Stimulated activated CD8-positive, alpha-beta memory T cell treated with anti-CD3 and anti-CD28 coated beads, Interleukin-7, amount 100 ng/mL, for 48 hours (primary cell): ENCODE data around the gene CCDC117.
"Not testable (repeated sequence)": the region's sequence is repeated elsewhere in the genome, so short reads cannot be mapped to it uniquely, and the experiment has no call there.

ENCODE experiments used
- DNase-seq, 2 donors: peaks; one replicate each; pipeline ENCODE4 v3.0.0-alpha.2; 2020; ENCODE audit warnings: low read depth in 1 of 2; ENCODE audit errors: extremely low read depth in 1 of 2

Gene CCDC117

DNA sequence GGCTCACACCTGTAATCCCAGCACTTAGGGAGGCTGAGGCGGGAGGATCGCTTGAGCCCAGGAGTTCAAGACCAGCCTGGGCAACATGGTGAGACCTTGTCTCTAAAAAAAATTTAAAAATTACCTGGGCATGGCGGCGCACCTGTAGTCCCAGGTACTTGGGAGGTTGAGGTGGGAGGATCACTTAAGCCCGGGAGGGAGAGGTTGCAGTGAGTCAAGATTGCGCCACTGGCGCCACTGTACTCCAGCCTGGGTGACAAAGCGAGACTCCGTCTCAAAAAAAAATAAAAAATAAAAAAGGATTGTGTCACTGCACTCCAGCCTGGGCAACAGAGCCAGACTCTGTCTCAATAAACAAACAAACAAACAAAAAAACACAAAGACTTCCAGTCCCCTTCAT is 52.0 kb downstream of the CCDC117 start:
- DNase-seq, result not testable (repeated sequence)

- not testable (repeated sequence) for DNase-seq
These were observed 53.9 kb downstream of the CCDC117 start for GRCh38 chr22:28826430-28826829.

DNA sequence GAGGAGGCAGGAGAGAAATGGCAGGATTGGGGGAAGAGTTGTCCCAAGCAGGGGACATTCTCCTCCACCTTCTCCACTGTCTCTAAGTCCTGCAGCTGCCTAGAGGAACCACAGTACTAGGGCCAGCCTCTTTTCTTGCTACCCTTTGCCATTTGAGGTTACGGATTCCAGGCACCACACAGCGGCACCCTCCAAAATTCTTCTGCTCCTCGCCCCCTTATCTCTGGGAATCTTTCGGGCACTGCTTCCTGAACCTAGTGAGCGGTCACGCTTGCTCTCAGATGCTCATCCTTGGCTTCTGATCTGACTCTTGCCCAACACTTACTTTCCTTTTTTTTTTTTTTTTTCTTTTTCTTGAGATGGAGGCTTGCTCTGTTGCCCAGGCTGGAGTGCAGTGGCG is 54.4 kb downstream of the CCDC117 start:
- no peak for DNase-seq

GRCh38 chr22:28829358-28830181 is 57.1 kb downstream of the CCDC117 start:
- peak; percentile 48 to 54 for DNase-seq

- DNase-seq, result no peak
These were observed 57.9 kb downstream of the CCDC117 start for GRCh38 chr22:28830441-28830840.

GRCh38 chr22:28831140-28832072 is 58.9 kb downstream of the CCDC117 start:
- no peak for DNase-seq

GRCh38 chr22:28832731-28833130 is 60.2 kb downstream of the CCDC117 start:
- no peak for DNase-seq

DNA sequence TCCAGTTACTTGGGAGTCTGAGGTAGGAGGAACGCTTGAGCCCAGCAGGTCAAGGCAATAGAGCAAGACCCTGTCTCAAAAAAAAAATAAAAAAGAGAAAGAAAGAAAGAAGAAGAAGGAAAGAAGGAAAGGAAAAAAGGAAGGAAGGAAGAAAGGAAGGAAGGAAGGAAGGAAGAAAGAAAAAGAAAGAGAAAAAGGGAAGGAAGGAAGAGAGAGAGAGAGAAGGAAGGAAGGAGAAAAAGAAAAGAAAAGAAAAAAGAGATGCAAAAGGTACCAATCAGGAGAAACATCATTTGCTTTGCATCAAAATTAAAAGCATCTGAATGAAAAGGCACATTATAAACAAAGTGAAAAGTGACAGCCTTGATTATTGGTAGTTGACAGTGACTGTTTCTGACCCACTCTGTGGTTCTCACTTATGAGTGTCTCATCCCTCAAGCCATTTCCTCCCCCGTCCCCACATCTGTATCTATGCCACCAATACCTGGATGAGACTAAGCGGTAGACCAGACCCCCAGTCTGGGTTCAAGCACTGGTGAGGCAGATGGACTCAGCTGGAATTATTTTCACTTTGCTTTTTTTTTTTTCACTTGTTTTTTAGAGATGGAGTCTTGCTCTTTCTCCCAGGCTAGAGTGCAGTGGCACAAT is 60.9 kb downstream of the CCDC117 start:
- DNase-seq, result no peak

DNA sequence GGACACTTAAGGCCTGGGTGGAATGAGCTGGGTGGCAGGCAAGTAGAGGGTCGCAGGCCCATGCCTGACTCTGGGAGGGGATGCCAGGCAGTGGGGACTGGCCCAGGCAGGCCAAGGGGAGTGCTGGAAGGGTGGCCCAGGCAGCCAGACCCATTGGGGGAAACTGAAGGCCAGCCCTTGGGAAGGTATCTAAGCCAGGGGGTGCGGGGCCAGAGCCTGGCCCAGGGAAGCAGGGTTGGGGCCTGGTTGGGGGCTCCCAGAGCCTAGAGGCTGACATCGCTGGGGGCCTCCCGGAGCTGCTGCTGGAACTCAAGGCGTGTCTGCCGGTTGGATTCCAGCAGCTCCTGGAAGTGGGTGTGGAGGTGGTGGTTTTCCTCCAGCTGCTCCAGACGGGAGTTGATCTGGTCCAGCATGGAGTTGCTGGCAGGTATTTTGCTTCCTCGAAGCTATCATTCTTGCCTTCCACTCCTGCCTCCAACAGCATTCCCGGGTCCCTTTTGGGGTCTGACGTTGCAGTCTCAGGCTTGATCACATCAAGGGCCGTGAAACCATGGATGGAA is 63.2 kb downstream of the CCDC117 start:
- DNase-seq, result no peak

DNA sequence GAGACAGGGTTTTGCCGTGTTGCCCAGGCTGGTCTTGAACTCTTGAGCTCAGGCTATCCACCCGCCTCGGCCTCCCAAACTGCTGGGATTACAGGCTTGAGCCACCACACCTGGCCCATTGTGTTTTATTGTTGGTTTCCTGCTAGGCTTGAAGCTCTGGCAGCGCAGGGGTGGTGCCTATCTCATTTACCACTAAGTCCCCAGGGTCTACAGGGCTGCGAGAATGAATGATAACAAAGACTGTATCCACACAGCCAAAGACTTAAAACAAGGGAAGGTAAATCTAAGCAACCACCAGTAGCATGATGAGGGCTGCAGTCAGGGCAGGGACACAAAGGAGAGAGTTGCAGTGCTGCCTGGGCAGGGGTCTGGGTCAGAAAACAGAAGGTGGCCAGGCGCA is 65.1 kb downstream of the CCDC117 start:
- no peak for DNase-seq
